ENCODE results near the gene ATP8B1. TPM values are rescaled to one million over a fixed set of nuclear protein-coding genes. Genes with fewer than 3 reads are reported as not detected.
"Not testable (repeated sequence)": the region's sequence is repeated elsewhere in the genome, so short reads cannot be mapped to it uniquely, and the experiment has no call there.

ATP8B1 gene
- total RNA-seq, 1 experiment from 2014 or later, result 1.1 TPM

- H3K56ac ChIP-seq (ENCODE audit: insufficient read length, low read depth, low read length), result no peak overlapping the region
- no peak overlapping the region for H2BK5ac ChIP-seq (ENCODE audit: insufficient read length, low read length)
- no peak overlapping the region for H3K4ac ChIP-seq (ENCODE audit: low read depth, low read length)
- H3K18ac ChIP-seq (ENCODE audit: insufficient read length, low read depth, low read length), result no peak overlapping the region
- H2BK15ac ChIP-seq (ENCODE audit: low read depth, low read length), result no peak overlapping the region
- WGBS (ENCODE audit: extremely low coverage, insufficient read length, low lambda C conversion rate), result no CpG with 5 or more reads among the region's 6 CpGs
- no peak overlapping the region for H3T11ph ChIP-seq (ENCODE audit: low read length)
- Mint-ChIP-seq H3K4me3 (no peak overlapping the region), H3K27me3 (ENCODE audit: low read depth) (no peaks in the 10 kb centered on the region), H3K36me3 (ENCODE audit: insufficient read depth in 1 of 3, low read depth in 3 of 3) (peaks cover 0 to 1% (median 0%) of the 10 kb centered on the region in 3 experiments; a peak in 2 of 7 replicates), H3K4me1 (0 out of 4 replicates have a peak, but pooled peaks cover 3% of the 10 kb centered on the region in 2 experiments), H3K27ac (no peak overlapping the region; a peak in 2 of 7 replicates), H3K9me3 (peaks cover 5% of the 10 kb centered on the region in 2 experiments; a peak in 2 of 5 replicates)
- no peaks in the 10 kb centered on the region for H3K27me3 ChIP-seq (ENCODE audit: insufficient read depth, low read length)
- H2BK120ac ChIP-seq (ENCODE audit: low read depth, low read length, poor library complexity, severe bottlenecking), result no peak overlapping the region
- H3K23me2 ChIP-seq (ENCODE audit: insufficient read length, low read depth, low read length, poor library complexity, severe bottlenecking), result no peaks in the 10 kb centered on the region
- no peaks in the 10 kb centered on the region for H3K4me1 ChIP-seq (ENCODE audit: insufficient read depth, low read length)
- H2AFZ ChIP-seq (ENCODE audit: low read length), result no peak overlapping the region
- H2BK12ac ChIP-seq (ENCODE audit: insufficient read length, low read depth, low read length), result no peak overlapping the region
- H2BK20ac ChIP-seq (ENCODE audit: low read depth, low read length, poor library complexity, severe bottlenecking), result no peak overlapping the region
- no peak overlapping the region for H4K5ac ChIP-seq (ENCODE audit: insufficient read length, low read depth, low read length)
- no peak overlapping the region for H3K27ac ChIP-seq (ENCODE audit: insufficient read length, low read depth, low read length)
- no peak for DNase-seq
- H3K9ac ChIP-seq (ENCODE audit: extremely low read depth, insufficient read length, low read length), result no peak overlapping the region
- H3K79me1 ChIP-seq (ENCODE audit: insufficient read depth, low read depth, low read length, poor library complexity, severe bottlenecking), result no peaks in the 10 kb centered on the region
- H3K23ac ChIP-seq (ENCODE audit: insufficient read length, low read depth, low read length), result no peak overlapping the region
- no peak overlapping the region for H4K8ac ChIP-seq (replicated peaks; ENCODE audit: insufficient read length, low read depth, low read length)
- no peaks in the 10 kb centered on the region for H3K9me3 ChIP-seq (ENCODE audit: control insufficient read depth, low read depth, low read length)
- no peaks in the 10 kb centered on the region for H3K79me2 ChIP-seq (ENCODE audit: insufficient read depth, low read length)
- no peak overlapping the region for H3K4me2 ChIP-seq (ENCODE audit: insufficient read depth, insufficient read length, low read length)
- H3K14ac ChIP-seq (ENCODE audit: insufficient read depth, low read length), result no peak overlapping the region
- no peak for TF ChIP-seq CTCF (conservative IDR thresholded peaks at IDR 0.05)
- no peak overlapping the region for H4K91ac ChIP-seq (ENCODE audit: insufficient read length, low read depth, low read length)
- no peaks in the 10 kb centered on the region for H4K20me1 ChIP-seq (ENCODE audit: control insufficient read depth, insufficient read depth, insufficient read length)
- H2AK5ac ChIP-seq (ENCODE audit: insufficient read length, low read length), result no peak overlapping the region
These were observed 74.9 kb downstream of the ATP8B1 start for GRCh38 chr18:57727952-57728807.

DNA sequence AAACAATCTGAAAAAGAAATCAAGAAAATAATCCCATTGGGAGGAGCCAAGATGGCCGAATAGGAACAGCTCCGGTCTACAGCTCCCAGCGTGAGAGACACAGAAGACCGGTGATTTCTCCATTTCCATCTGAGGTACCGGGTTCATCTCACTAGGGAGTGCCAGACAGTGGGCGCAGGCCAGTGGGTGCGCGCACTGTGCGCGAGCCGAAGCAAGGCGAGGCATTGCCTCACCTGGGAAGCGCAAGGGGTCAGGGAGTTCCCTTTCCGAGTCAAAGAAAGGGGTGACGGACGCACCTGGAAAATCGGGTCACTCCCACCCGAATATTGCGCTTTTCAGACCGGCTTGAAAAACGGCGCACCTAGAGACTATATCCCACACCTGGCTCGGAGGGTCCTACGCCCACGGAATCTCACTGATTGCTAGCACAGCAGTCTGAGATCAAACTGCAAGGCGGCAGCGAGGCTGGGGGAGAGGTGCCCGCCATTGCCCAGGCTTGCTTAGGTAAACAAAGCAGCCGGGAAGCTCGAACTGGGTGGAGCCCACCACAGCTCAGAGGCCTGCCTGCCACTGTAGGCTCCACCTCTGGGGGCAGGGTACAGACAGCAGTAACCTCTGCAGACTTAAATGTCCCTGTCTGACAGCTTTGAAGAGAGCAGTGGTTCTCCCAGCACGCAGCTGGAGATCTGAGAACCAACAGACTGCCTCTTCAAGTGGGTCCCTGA lies 83.7 kb downstream of the ATP8B1 start:
- H2AFZ ChIP-seq (ENCODE audit: low read length); H3K4me1 ChIP-seq (ENCODE audit: insufficient read depth, low read length); H3T11ph ChIP-seq (ENCODE audit: low read length); H2BK20ac ChIP-seq (ENCODE audit: low read depth, low read length, poor library complexity, severe bottlenecking); H3K9ac ChIP-seq (ENCODE audit: extremely low read depth, insufficient read length, low read length); H3K14ac ChIP-seq (ENCODE audit: insufficient read depth, low read length); H2BK12ac ChIP-seq (ENCODE audit: insufficient read length, low read depth, low read length); H3K18ac ChIP-seq (ENCODE audit: insufficient read length, low read depth, low read length); H3K9me3 ChIP-seq (ENCODE audit: control insufficient read depth, low read depth, low read length); H3K4me2 ChIP-seq (ENCODE audit: insufficient read depth, insufficient read length, low read length); H3K36me3 Mint-ChIP-seq (ENCODE audit: insufficient read depth in 1 of 3, low read depth in 3 of 3); H4K20me1 ChIP-seq (ENCODE audit: control insufficient read depth, insufficient read depth, insufficient read length); H2BK120ac ChIP-seq (ENCODE audit: low read depth, low read length, poor library complexity, severe bottlenecking); H3K79me1 ChIP-seq (ENCODE audit: insufficient read depth, low read depth, low read length, poor library complexity, severe bottlenecking); H3K27ac Mint-ChIP-seq; H2AK5ac ChIP-seq (ENCODE audit: insufficient read length, low read length); H4K91ac ChIP-seq (ENCODE audit: insufficient read length, low read depth, low read length); H4K5ac ChIP-seq (ENCODE audit: insufficient read length, low read depth, low read length); H3K23ac ChIP-seq (ENCODE audit: insufficient read length, low read depth, low read length); H2BK15ac ChIP-seq (ENCODE audit: low read depth, low read length); H3K27me3 Mint-ChIP-seq (ENCODE audit: low read depth); H3K56ac ChIP-seq (ENCODE audit: insufficient read length, low read depth, low read length); H4K8ac ChIP-seq (replicated peaks; ENCODE audit: insufficient read length, low read depth, low read length); H3K4me1 Mint-ChIP-seq; H3K23me2 ChIP-seq (ENCODE audit: insufficient read length, low read depth, low read length, poor library complexity, severe bottlenecking); H3K4ac ChIP-seq (ENCODE audit: low read depth, low read length); H3K27ac ChIP-seq (ENCODE audit: insufficient read length, low read depth, low read length); H3K27me3 ChIP-seq (ENCODE audit: insufficient read depth, low read length); H3K79me2 ChIP-seq (ENCODE audit: insufficient read depth, low read length); H2BK5ac ChIP-seq (ENCODE audit: insufficient read length, low read length): not testable (repeated sequence)
- H3K9me3 Mint-ChIP-seq, result peaks cover 15 to 17% of the 10 kb centered on the region in 2 experiments
- H3K4me3 Mint-ChIP-seq, result peak overlapping the region in 1 of 2 experiments; percentile 24; a peak in 1 of 5 replicates
- WGBS (ENCODE audit: extremely low coverage, insufficient read length, low lambda C conversion rate), result no CpG with 5 or more reads among the region's 31 CpGs
- peak; percentile 64 for DNase-seq

All from H9 (cell line).